Stomach (tissue), 4 donors: ENCODE results near the gene PPOX.

Experiments
- CTCF ChIP-seq, 7 experiments: fragments of 450-650 bp in 4 of 7; fragments of 200-600 bp in 3 of 7; sonication (generic) in 3 of 7; IDR thresholded peaks; one replicate each; pipeline ENCODE4 v1.5.1; 2016 to 2019; ENCODE audit warnings: antibody characterized with exemption in 7 of 7, control low read depth in 2 of 7, mild to moderate bottlenecking in 1 of 7
- EP300 ChIP-seq: sonication (generic); formaldehyde crosslinking; IDR thresholded peaks from one replicate; pipeline ENCODE4 v1.6.1; 2017; ENCODE audit warnings: antibody characterized with exemption
- POLR2A ChIP-seq, 4 donors: fragments of 450-650 bp; IDR thresholded peaks; one replicate each; pipeline ENCODE4 v1.6.1; 2016; ENCODE audit warnings: antibody characterized with exemption in 4 of 4, control low read depth in 2 of 4, mild to moderate bottlenecking in 1 of 4, moderate library complexity in 1 of 4
- POLR2AphosphoS5 ChIP-seq, 3 donors: sonication (generic); formaldehyde crosslinking; IDR thresholded peaks; one replicate each; pipeline ENCODE4 v1.6.1; 2016; ENCODE audit warnings: antibody characterized with exemption in 3 of 3

- TF ChIP-seq CTCF (IDR thresholded peaks at IDR 0.05) = no peak
- TF ChIP-seq POLR2A (IDR thresholded peaks at IDR 0.05) = no peak
- no peak for TF ChIP-seq POLR2AphosphoS5 (IDR thresholded peaks at IDR 0.05)
- no peak for TF ChIP-seq EP300
Observed at GRCh38 chr1:161185732-161186311, 19.6 kb downstream of the PPOX start.
